ENCODE results near the gene DGCR6. TPM values are rescaled to one million over a fixed set of nuclear protein-coding genes. Genes with fewer than 3 reads are reported as not detected.
"Not testable (repeated sequence)": the region's sequence is repeated elsewhere in the genome, so short reads cannot be mapped to it uniquely, and the experiment has no call there.

Gene DGCR6
- polyA plus RNA-seq, 1 donor (not counting 4 experiments of a cell fraction or from before 2014, with no cell fraction given), result 0.88 TPM

- H4K20me1 ChIP-seq (ENCODE audit: control insufficient read depth, extremely low read depth, insufficient read depth, low read length); FAIRE-seq; H3K4me1 ChIP-seq (ENCODE audit: control insufficient read depth, extremely low read depth, insufficient read depth, low read length); H3K4me2 ChIP-seq (ENCODE audit: control insufficient read depth, extremely low read depth, insufficient read depth, low read depth, low read length); dilution Hi-C loops (cut with MboI; ENCODE audit: extremely low pct_ligation_motif_present, low sequenced_read_pairs); H2AFZ ChIP-seq (ENCODE audit: control insufficient read depth, low read length); H3K9me3 ChIP-seq (ENCODE audit: control insufficient read depth, low read depth, low read length); H3K27ac ChIP-seq (ENCODE audit: control insufficient read depth, insufficient read depth, low read length); H3K9ac ChIP-seq (ENCODE audit: control insufficient read depth, extremely low read depth, insufficient read depth, low read length); H3K9me1 ChIP-seq (ENCODE audit: control insufficient read depth, extremely low read depth, insufficient read depth, low read length); H3K4me3 ChIP-seq (ENCODE audit: control insufficient read depth in 2 of 3, extremely low read depth in 1 of 3, insufficient read depth in 2 of 3, low read depth in 1 of 3, low read length in 3 of 3); H3K27me3 ChIP-seq (ENCODE audit: control insufficient read depth, extremely low read depth, insufficient read depth, low read length); DNase-seq (ENCODE audit: low read depth, low spot score); H3K36me3 ChIP-seq (ENCODE audit: control insufficient read depth in 2 of 2, extremely low read depth in 1 of 2, insufficient read depth in 2 of 2, low read length in 2 of 2); H3K79me2 ChIP-seq (ENCODE audit: control insufficient read depth, insufficient read depth, low read length): not testable (repeated sequence)
Measured at GRCh38 chr22:18912264-18912946, 6.3 kb downstream of the DGCR6 start.

GRCh38 chr22:18914558-18914957, 8.4 kb downstream of the DGCR6 start:
- H3K9me3 ChIP-seq (ENCODE audit: control insufficient read depth, low read depth, low read length); DNase-seq (ENCODE audit: low read depth, low spot score); H3K4me2 ChIP-seq (ENCODE audit: control insufficient read depth, extremely low read depth, insufficient read depth, low read depth, low read length); H2AFZ ChIP-seq (ENCODE audit: control insufficient read depth, low read length); H3K4me1 ChIP-seq (ENCODE audit: control insufficient read depth, extremely low read depth, insufficient read depth, low read length); H3K27ac ChIP-seq (ENCODE audit: control insufficient read depth, insufficient read depth, low read length); H3K27me3 ChIP-seq (ENCODE audit: control insufficient read depth, extremely low read depth, insufficient read depth, low read length); FAIRE-seq; H3K9ac ChIP-seq (ENCODE audit: control insufficient read depth, extremely low read depth, insufficient read depth, low read length); H4K20me1 ChIP-seq (ENCODE audit: control insufficient read depth, extremely low read depth, insufficient read depth, low read length); H3K9me1 ChIP-seq (ENCODE audit: control insufficient read depth, extremely low read depth, insufficient read depth, low read length); dilution Hi-C loops (cut with MboI; ENCODE audit: extremely low pct_ligation_motif_present, low sequenced_read_pairs); H3K79me2 ChIP-seq (ENCODE audit: control insufficient read depth, insufficient read depth, low read length); H3K36me3 ChIP-seq (ENCODE audit: control insufficient read depth in 2 of 2, extremely low read depth in 1 of 2, insufficient read depth in 2 of 2, low read length in 2 of 2); H3K4me3 ChIP-seq (ENCODE audit: control insufficient read depth in 2 of 3, extremely low read depth in 1 of 3, insufficient read depth in 2 of 3, low read depth in 1 of 3, low read length in 3 of 3): not testable (repeated sequence)

GRCh38 chr22:18915550-18915949, 9.4 kb downstream of the DGCR6 start:
- DNase-seq (ENCODE audit: low read depth, low spot score); H3K27ac ChIP-seq (ENCODE audit: control insufficient read depth, insufficient read depth, low read length); FAIRE-seq; H3K9ac ChIP-seq (ENCODE audit: control insufficient read depth, extremely low read depth, insufficient read depth, low read length); H3K36me3 ChIP-seq (ENCODE audit: control insufficient read depth in 2 of 2, extremely low read depth in 1 of 2, insufficient read depth in 2 of 2, low read length in 2 of 2); H3K4me1 ChIP-seq (ENCODE audit: control insufficient read depth, extremely low read depth, insufficient read depth, low read length); H2AFZ ChIP-seq (ENCODE audit: control insufficient read depth, low read length); H3K79me2 ChIP-seq (ENCODE audit: control insufficient read depth, insufficient read depth, low read length); H3K9me3 ChIP-seq (ENCODE audit: control insufficient read depth, low read depth, low read length); H3K27me3 ChIP-seq (ENCODE audit: control insufficient read depth, extremely low read depth, insufficient read depth, low read length); H4K20me1 ChIP-seq (ENCODE audit: control insufficient read depth, extremely low read depth, insufficient read depth, low read length); dilution Hi-C loops (cut with MboI; ENCODE audit: extremely low pct_ligation_motif_present, low sequenced_read_pairs); H3K4me3 ChIP-seq (ENCODE audit: control insufficient read depth in 2 of 3, extremely low read depth in 1 of 3, insufficient read depth in 2 of 3, low read depth in 1 of 3, low read length in 3 of 3); H3K9me1 ChIP-seq (ENCODE audit: control insufficient read depth, extremely low read depth, insufficient read depth, low read length); H3K4me2 ChIP-seq (ENCODE audit: control insufficient read depth, extremely low read depth, insufficient read depth, low read depth, low read length): not testable (repeated sequence)

GRCh38 chr22:18917818-18918217, 11.7 kb downstream of the DGCR6 start:
- H3K4me2 ChIP-seq (ENCODE audit: control insufficient read depth, extremely low read depth, insufficient read depth, low read depth, low read length); H2AFZ ChIP-seq (ENCODE audit: control insufficient read depth, low read length); H4K20me1 ChIP-seq (ENCODE audit: control insufficient read depth, extremely low read depth, insufficient read depth, low read length); H3K79me2 ChIP-seq (ENCODE audit: control insufficient read depth, insufficient read depth, low read length); H3K27me3 ChIP-seq (ENCODE audit: control insufficient read depth, extremely low read depth, insufficient read depth, low read length); DNase-seq (ENCODE audit: low read depth, low spot score); H3K36me3 ChIP-seq (ENCODE audit: control insufficient read depth in 2 of 2, extremely low read depth in 1 of 2, insufficient read depth in 2 of 2, low read length in 2 of 2); H3K27ac ChIP-seq (ENCODE audit: control insufficient read depth, insufficient read depth, low read length); H3K9me1 ChIP-seq (ENCODE audit: control insufficient read depth, extremely low read depth, insufficient read depth, low read length); dilution Hi-C loops (cut with MboI; ENCODE audit: extremely low pct_ligation_motif_present, low sequenced_read_pairs); H3K9me3 ChIP-seq (ENCODE audit: control insufficient read depth, low read depth, low read length); H3K4me3 ChIP-seq (ENCODE audit: control insufficient read depth in 2 of 3, extremely low read depth in 1 of 3, insufficient read depth in 2 of 3, low read depth in 1 of 3, low read length in 3 of 3); FAIRE-seq; H3K4me1 ChIP-seq (ENCODE audit: control insufficient read depth, extremely low read depth, insufficient read depth, low read length); H3K9ac ChIP-seq (ENCODE audit: control insufficient read depth, extremely low read depth, insufficient read depth, low read length): not testable (repeated sequence)

- H3K79me2 ChIP-seq (ENCODE audit: control insufficient read depth, insufficient read depth, low read length); H3K4me3 ChIP-seq (ENCODE audit: control insufficient read depth in 2 of 3, extremely low read depth in 1 of 3, insufficient read depth in 2 of 3, low read depth in 1 of 3, low read length in 3 of 3); dilution Hi-C loops (cut with MboI; ENCODE audit: extremely low pct_ligation_motif_present, low sequenced_read_pairs); H3K27me3 ChIP-seq (ENCODE audit: control insufficient read depth, extremely low read depth, insufficient read depth, low read length); H3K9me3 ChIP-seq (ENCODE audit: control insufficient read depth, low read depth, low read length); H3K9ac ChIP-seq (ENCODE audit: control insufficient read depth, extremely low read depth, insufficient read depth, low read length); H4K20me1 ChIP-seq (ENCODE audit: control insufficient read depth, extremely low read depth, insufficient read depth, low read length); H3K4me2 ChIP-seq (ENCODE audit: control insufficient read depth, extremely low read depth, insufficient read depth, low read depth, low read length); H2AFZ ChIP-seq (ENCODE audit: control insufficient read depth, low read length); H3K4me1 ChIP-seq (ENCODE audit: control insufficient read depth, extremely low read depth, insufficient read depth, low read length); H3K27ac ChIP-seq (ENCODE audit: control insufficient read depth, insufficient read depth, low read length); FAIRE-seq; DNase-seq (ENCODE audit: low read depth, low spot score); H3K36me3 ChIP-seq (ENCODE audit: control insufficient read depth in 2 of 2, extremely low read depth in 1 of 2, insufficient read depth in 2 of 2, low read length in 2 of 2); H3K9me1 ChIP-seq (ENCODE audit: control insufficient read depth, extremely low read depth, insufficient read depth, low read length): not testable (repeated sequence)
Measured at GRCh38 chr22:18920257-18920902, 14.3 kb downstream of the DGCR6 start.
